Small intestine (tissue), 7 donors: ENCODE measurements around the gene SLC19A2. TPM values are rescaled to one million over a fixed set of nuclear protein-coding genes. Genes with fewer than 3 reads are reported as not detected.
"Not testable (repeated sequence)": the region's sequence is repeated elsewhere in the genome, so short reads cannot be mapped to it uniquely, and the experiment has no call there.

Experiments
- DNase-seq, 2 donors: peaks; one replicate each; pipeline versions ENCODE4 v3.0.0 to v3.0.0-alpha.2; 2013
- FAIRE-seq: peaks from 2 replicates; lab custom pipeline; 2012; peaks lifted over from hg19 to GRCh38; lab: Jason Lieb, UNC
- H3K27ac ChIP-seq, 3 donors: one replicate each; pipeline ENCODE4 v1.5.1; 2013; ENCODE audit warnings: low read length in 2 of 3, mild to moderate bottlenecking in 2 of 3, control low read depth in 1 of 3, inconsistent platforms in 1 of 3, low read depth in 1 of 3, moderate library complexity in 1 of 3
- H3K27me3 ChIP-seq, 3 donors: one replicate each; pipeline ENCODE4 v1.6.1; 2013; ENCODE audit warnings: low read length in 3 of 3, inconsistent platforms in 1 of 3; ENCODE audit not compliant: control insufficient read depth in 3 of 3, insufficient read depth in 3 of 3
- H3K36me3 ChIP-seq, 3 donors: one replicate each; pipeline ENCODE4 v1.6.1; 2013; ENCODE audit warnings: low read length in 3 of 3, inconsistent platforms in 1 of 3, low read depth in 1 of 3, mild to moderate bottlenecking in 1 of 3, moderate library complexity in 1 of 3; ENCODE audit not compliant: control insufficient read depth in 3 of 3, insufficient read depth in 2 of 3
- H3K4me1 ChIP-seq, 3 donors: one replicate each; pipeline ENCODE4 v1.6.1; 2013; ENCODE audit warnings: low read length in 2 of 3, inconsistent platforms in 1 of 3, low read depth in 1 of 3, mild to moderate bottlenecking in 1 of 3, moderate library complexity in 1 of 3; ENCODE audit not compliant: control insufficient read depth in 3 of 3, insufficient read depth in 2 of 3
- H3K4me3 ChIP-seq, 3 donors: one replicate each; pipeline ENCODE4 v1.5.1; 2013; ENCODE audit warnings: low read length in 3 of 3, control low read depth in 1 of 3, inconsistent platforms in 1 of 3, low read depth in 1 of 3, mild to moderate bottlenecking in 1 of 3, moderate library complexity in 1 of 3
- H3K9me3 ChIP-seq, 2 donors: one replicate each; pipeline ENCODE4 v1.6.1; 2013; ENCODE audit warnings: low read depth in 1 of 2, low read length in 1 of 2; ENCODE audit not compliant: control insufficient read depth in 2 of 2, insufficient read depth in 1 of 2
- WGBS, 3 donors: extraction: QIAGEN DNeasy Blood & Tissue Kit; methylation state at CpG; one replicate each; pipeline ENCODE4 v1.1.7; 2013; 5-methylcytosine and 5-hydroxymethylcytosine counted together
- polyA plus RNA-seq, 4 donors: library from polyadenylated mRNA; stranded (reverse) in 3 of 4; unstranded in 1 of 4; fragments of 200-250 nt in 3 of 4; fragments of 120-200 nt in 1 of 4; gene quantifications; one replicate each; pipeline versions ENCODE4 v1.2.1 to v1.2.3, GENCODE V29; 2013
- donor health status: healthy with polysubstance abuse.
- donor health status: control.
- donor health status: control.
- donor health status: Bipolar disorder and iron deficiency.
- donor health status: healthy.

The SLC19A2 gene
- polyA plus RNA-seq, 4 donors, result 1.9 to 14.8 (median 9.3) TPM

DNA sequence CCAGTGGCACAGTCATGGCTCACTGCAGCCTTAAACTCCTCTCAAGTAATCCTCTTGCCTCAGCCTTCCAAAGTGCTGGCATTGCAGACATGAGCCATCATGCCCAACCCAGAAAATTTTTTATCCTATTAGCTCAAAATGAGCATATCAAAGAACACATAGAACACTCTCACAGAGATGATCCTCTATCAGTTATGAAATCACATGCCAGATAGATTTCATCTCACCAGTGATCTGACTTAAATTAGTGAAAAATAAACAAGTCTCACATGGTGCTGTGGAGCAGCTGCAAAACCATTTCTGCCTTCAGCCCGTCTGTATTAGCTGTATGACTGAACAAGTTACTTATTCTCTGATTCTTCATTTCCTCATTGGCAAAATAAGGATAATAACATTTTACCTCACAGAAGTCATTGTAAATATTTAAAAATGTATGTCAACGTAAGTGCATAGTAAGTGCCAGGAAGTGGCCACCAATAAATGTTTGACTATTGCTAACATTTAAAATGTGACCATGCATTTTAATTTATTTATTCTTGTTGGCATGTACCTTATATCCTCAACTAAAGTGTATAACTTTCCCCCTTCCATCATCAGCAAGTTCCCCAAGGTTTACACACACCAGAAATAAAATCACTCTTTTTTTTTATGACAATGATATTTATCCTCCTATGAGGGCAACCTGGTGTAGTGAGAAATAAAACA, 29.0 kb upstream of the SLC19A2 start:
- FAIRE-seq (no peak), DNase-seq (no peak)

DNA sequence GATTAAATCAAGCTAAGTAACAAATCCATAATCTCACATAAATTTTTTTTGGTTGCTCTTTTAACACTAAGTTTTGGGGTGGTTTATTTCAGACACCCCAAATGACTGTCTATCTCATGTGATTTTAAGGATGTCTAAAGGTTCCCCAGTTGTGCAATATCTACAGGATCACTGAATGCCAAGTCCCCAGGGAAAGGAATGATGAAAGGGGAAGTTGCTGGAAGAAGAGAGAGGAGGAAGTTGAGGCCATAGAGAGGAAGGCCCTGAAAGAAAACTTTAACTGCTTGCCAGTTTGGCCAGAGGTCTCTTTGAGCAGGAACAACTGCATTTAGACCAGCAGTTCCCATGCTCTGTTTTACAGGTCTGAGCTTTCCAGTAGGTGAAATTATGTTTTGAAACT, 27.5 kb upstream of the SLC19A2 start:
- FAIRE-seq, result no peak
- H3K4me1 ChIP-seq, result peaks cover 0 to 4% (median 1%) of the 10 kb centered on the region in 3 donors
- no peaks in the 10 kb centered on the region for H3K36me3 ChIP-seq

More for the DNA sequence above, 29.0 kb upstream of the SLC19A2 start:
- 49 to 71% (median 71%) methylated on average over 2 of the region's 2 CpGs for WGBS, 3 donors
- Histone ChIP-seq H3K9me3 (no peaks in the 10 kb centered on the region), H3K27me3 (no peaks in the 10 kb centered on the region), H3K36me3 (no peaks in the 10 kb centered on the region), H3K4me1 (no peaks in the 10 kb centered on the region), H3K27ac (no peak overlapping the region), H3K4me3 (no peak overlapping the region)

DNA sequence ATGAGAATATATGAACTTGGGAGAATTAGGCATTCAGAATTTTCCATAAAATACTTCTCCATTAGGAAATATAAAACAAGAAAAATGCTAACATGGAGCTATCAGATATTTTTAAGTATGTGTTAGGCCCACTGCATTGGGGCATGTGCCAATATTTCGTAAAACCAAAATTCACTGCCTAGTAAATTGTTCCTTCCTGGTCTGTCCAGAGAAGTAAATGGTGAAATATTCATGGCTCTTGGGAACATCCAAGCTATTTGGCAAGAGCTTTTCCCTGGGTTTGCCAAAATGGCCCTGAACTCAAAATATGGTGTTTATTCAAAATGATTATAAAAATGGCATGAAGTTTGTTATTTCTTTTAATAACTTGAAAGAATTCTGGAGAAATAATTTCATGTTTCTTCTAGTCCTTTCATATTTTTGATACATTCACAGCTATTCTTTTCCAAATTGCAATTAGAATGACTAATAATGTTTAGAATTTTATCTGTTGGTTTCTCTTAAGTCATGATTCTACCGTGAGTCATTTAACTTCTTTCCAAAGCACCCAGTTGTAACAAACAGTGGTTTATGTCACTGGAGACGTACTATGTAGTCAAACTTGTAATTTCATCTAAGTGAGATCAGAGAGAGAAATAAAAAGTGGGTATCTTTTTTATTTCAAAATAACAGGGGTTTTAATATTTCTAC, 25.7 kb upstream of the SLC19A2 start:
- no peaks in the 10 kb centered on the region for H3K9me3 ChIP-seq
- H3K27me3 ChIP-seq, result no peaks in the 10 kb centered on the region
- WGBS, 3 donors, result 62 to 77% (median 63%) methylated on average over 3 of the region's 3 CpGs
- no peaks in the 10 kb centered on the region for H3K36me3 ChIP-seq
- FAIRE-seq (no peak), DNase-seq (no peak)
- H3K4me3 ChIP-seq, result no peak overlapping the region
- peaks cover 0 to 5% (median 3%) of the 10 kb centered on the region in 3 donors for H3K4me1 ChIP-seq
- no peak overlapping the region for H3K27ac ChIP-seq

More for the DNA sequence above, 27.5 kb upstream of the SLC19A2 start:
- no peak overlapping the region for H3K4me3 ChIP-seq
- H3K27ac ChIP-seq, result no peak overlapping the region
- no peak for DNase-seq
- H3K9me3 ChIP-seq, result no peaks in the 10 kb centered on the region
- H3K27me3 ChIP-seq, result no peaks in the 10 kb centered on the region

DNA sequence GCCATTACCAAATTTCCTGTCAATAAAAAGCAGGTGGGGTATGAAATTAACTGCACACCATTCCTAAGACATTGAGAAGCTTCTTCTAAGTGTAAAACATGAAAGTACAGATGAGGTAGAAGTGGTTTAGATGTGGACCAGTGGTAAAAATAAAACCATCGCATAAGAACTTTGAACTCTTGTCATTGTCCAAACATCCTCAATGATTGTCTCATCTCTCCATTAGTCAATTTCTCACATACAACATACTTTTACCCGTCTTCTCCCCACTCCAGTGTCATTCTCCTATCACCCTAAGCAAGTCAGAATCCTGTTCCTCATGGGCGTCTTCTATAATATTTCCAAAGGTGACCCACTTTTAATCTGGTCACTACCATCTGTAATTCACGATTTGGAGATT, 24.3 kb upstream of the SLC19A2 start:
- 77 to 83% (median 79%) methylated on average over 4 of the region's 4 CpGs for WGBS, 3 donors
- Histone ChIP-seq H3K9me3 (no peaks in the 10 kb centered on the region), H3K27me3 (no peaks in the 10 kb centered on the region), H3K4me1 (peaks cover 0 to 5% (median 3%) of the 10 kb centered on the region in 3 donors), H3K27ac (no peak overlapping the region), H3K36me3 (no peaks in the 10 kb centered on the region), H3K4me3 (no peak overlapping the region)
- DNase-seq (no peak), FAIRE-seq (no peak)

DNA sequence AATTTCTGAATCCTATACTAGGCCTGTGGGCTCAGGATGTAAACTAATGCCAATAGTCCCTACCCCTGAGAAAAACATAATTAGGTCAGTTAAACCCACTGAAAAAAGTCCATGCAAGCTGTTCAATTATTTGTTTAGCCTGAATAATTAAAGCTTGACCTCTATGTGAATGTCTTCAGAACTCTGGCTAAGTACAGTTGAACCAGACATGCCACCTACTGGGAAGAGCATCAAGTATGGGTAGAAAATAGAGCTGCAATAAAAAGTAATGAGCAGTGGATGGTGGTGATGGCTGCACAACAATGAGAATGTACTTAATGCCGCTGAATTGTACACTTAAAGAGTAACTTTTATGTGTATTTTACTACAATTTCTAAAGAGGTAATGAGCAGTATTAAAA, 23.6 kb upstream of the SLC19A2 start:
- Histone ChIP-seq H3K9me3 (no peaks in the 10 kb centered on the region), H3K4me3 (no peak overlapping the region), H3K27ac (no peak overlapping the region), H3K4me1 (peaks cover 0 to 5% (median 3%) of the 10 kb centered on the region in 3 donors), H3K27me3 (no peaks in the 10 kb centered on the region), H3K36me3 (no peaks in the 10 kb centered on the region)
- no peak for DNase-seq
- FAIRE-seq, result no peak
- 92 to 94% (median 93%) methylated on average over 1 of the region's 1 CpG for WGBS, 3 donors

DNA sequence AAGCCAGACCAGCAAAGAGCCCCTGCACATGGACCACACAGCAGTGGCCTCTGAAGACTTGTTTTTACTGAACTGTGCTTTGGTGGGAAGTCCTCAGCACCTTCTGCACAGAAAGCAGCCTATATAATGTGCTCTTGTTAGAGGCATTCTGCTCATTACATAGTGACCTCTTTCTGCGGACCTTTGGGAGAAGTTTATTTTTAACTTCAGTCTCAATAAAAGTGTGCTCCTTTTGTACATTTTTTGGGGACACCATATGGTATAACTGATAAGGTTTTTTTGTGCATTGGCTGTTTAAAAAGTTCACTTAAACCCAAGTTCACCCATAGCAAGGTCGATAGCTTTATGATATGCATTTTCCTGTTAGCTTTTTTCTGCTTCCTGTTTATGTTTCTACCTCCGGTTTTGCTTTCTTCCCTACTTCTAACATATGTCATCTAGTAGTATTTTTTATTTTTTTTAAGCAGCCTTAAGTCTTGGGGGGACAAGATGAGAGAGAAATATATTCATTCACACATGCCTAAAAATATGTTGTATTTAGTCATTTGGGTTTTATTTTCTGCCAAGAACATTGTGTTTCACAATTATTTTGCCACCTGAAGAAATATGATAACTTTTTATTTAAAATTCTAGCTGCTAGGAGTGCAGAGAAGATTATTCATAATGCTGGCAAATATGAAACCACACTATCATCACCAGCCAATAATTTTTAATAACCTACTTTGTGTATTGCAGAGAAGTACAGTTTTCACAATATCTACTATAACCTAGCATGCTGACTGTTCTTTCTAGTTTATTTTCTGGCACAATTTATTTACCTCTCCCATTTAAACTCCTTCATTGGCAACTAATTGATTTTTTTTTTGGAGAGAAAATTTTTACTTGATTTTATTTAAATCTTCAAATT, 22.9 kb upstream of the SLC19A2 start:
- WGBS, 3 donors, result 6 to 14% (median 8%) methylated on average over 3 of the region's 3 CpGs
- H3K4me1 ChIP-seq, result peaks cover 0 to 5% (median 3%) of the 10 kb centered on the region in 3 donors
- no peaks in the 10 kb centered on the region for H3K36me3 ChIP-seq
- no peak overlapping the region for H3K27ac ChIP-seq
- no peak overlapping the region for H3K4me3 ChIP-seq
- FAIRE-seq (no peak), DNase-seq (peak in 1 of 2 donors; percentile 19)
- H3K9me3 ChIP-seq, result no peaks in the 10 kb centered on the region
- no peaks in the 10 kb centered on the region for H3K27me3 ChIP-seq

DNA sequence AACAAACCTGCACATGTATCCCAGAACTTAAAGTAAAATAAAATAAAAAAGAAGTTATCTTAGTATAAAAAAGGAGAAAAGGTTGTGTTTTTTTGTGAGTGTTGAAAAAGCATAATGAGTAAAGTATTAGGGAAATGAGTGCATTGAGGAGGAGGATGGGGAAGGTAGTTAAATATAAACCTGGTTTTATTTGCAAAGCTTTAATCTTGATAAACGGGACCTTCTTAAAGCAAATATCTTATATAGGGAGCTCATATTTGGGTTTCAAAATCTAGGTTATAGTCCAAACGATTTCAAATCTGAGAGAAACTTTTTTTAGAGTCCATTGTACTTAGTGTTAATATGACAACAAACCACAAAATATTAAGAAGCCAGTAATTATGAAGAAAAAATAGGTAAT, 21.7 kb upstream of the SLC19A2 start:
- Histone ChIP-seq H3K27ac (no peak overlapping the region), H3K4me1 (peaks cover 0 to 5% (median 3%) of the 10 kb centered on the region in 3 donors), H3K9me3 (no peaks in the 10 kb centered on the region), H3K36me3 (no peaks in the 10 kb centered on the region), H3K27me3 (no peaks in the 10 kb centered on the region), H3K4me3 (no peak overlapping the region)
- FAIRE-seq (no peak), DNase-seq (no peak)
- 10 to 59% (median 25%) methylated on average over 2 of the region's 2 CpGs for WGBS, 3 donors

DNA sequence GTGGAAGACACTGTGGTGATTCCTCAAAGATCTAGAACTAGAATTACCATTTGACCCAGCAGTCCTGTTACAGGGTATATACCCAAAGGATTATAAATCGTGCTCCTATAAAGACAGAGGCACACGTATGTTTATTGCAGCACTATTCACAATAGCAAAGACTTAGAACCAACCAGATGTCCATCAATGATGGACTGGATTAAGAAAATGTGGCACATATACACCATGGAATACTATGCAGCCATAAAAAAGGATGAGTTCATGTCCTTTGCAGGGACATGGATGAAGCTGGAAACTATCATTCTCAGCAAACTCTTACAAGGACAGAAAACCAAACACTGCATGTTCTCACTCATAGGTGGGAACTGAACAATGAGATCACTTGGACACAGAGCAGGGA, 17.9 kb upstream of the SLC19A2 start:
- not testable (repeated sequence) for DNase-seq, H3K27me3 ChIP-seq, FAIRE-seq, H3K27ac ChIP-seq, H3K4me1 ChIP-seq, H3K9me3 ChIP-seq, H3K4me3 ChIP-seq, H3K36me3 ChIP-seq
- WGBS, 3 donors, result 95 to 96% (median 96%) methylated on average over 2 of the region's 2 CpGs
